ENCODE results near the gene OR8B8.
"Not testable (repeated sequence)": the region's sequence is repeated elsewhere in the genome, so short reads cannot be mapped to it uniquely, and the experiment has no call there.

The OR8B8 gene, protein sequence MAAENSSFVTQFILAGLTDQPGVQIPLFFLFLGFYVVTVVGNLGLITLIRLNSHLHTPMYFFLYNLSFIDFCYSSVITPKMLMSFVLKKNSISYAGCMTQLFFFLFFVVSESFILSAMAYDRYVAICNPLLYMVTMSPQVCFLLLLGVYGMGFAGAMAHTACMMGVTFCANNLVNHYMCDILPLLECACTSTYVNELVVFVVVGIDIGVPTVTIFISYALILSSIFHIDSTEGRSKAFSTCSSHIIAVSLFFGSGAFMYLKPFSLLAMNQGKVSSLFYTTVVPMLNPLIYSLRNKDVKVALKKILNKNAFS

DNA sequence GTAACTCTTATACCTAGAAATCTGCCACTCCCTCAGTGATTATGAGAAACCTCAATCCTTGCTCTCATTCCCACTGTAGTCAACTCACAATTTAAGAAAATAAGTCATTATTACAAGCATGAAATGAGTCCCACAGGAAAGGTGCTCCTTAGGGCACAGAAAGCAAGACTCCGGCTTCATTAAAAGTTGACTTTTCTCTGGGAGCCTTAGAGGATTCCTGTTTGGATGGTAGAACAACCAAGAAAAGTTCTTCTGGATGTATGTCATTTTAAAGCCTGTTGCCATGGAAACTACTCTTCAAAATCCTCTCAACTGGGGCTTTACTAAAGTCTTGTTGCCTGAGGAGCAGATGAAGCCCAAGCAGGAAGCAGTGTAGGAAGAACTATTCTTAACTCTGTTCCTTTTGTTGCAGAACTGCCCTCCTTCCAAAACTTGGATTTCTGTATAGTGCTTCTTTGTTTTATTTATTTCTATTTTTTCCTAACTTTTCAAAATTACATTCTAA, at the start of gene OR8B8:
Gene OR8B8, minus strand, starts transcription at position 51 of the 505 bp plus-strand sequence. CDS start 4,611 bp downstream, outside the sequence.
- DNase-seq, result no peak

DNA sequence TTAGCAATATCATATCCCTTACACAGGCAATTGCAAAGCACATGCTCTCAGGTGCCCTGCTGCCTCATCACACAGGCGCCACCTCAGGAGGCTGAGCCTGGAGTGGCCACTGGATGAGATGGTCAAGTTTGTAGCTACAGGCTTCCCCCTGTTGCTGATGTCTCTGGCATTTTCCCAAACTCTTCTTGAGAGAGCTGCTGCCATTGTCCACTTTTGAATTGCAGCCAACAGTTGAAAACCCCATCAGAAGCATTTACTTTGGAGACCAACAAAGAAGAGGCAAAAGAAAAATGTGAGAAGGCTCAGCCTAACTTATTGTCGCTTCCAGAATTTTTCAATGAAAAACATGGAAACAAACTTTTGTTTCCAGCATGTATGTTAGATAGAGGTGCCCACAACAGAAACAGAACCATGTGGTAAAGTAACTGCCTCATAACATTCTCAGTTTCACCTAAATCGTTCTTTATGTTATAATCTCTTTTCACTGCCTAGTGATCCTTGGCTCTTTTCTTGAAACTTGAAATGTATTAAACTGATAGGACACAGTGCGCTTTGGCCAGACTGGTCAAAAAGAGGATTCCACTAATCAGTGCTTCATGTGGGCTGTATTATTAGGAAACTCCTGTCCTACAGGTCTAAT, 47.6 kb upstream of the OR8B8 start:
- DNase-seq, result no peak

DNA sequence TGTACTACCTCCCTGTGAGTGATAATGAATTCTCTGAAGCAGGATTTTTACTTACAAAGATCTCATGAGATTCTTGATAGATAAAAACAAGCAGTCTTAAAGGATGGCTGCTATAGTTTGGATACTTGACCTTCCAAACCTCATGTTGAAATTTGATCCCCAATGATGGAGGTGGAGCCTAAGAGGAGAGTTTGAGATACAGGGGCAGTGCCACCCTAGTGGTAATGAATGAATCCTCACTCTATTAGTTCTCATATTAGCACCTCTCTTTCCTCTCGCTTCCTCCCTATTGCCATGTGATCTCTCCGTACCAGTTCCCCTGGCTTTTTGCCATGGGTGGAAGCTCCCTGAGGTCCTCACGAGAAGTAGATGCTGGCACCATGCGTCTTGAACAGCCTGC, 37.9 kb upstream of the OR8B8 start:
- DNase-seq, result no peak

DNA sequence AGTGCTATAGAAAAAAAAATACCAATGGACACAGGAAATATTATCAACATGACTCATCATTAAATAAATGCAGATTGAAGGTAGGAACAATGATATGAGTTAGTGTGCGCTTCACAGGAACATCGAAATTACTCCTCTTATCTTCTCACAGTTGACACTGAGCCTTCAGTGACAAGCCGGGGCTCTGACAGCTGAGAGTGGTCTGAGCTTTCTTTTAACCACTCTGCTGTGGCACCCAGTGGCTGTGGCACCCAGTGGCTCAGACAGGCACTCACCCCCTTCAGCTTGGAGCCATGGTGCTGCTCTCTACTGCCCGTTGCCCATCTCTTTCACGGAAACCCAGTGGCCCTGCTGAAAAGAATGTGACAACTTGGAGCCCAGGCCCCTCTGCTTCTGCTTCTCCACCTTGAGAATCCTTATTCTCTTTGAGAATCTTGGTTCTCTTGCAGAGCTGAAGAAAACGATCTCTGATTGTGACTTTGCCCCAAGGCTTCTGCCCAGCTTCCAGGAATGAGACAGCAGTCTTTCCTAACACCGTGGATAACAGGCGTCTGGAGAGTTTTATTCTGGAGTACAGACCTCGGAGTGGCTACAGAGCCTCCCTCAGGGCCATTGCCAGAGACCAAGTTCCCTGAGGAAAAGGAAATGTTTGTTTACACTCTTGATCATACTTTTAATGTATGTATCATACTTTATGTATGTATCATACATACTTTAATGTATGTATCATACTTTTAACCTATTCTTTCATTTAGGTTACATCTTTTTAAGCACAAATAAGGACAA, 37.1 kb upstream of the OR8B8 start:
- DNase-seq, result no peak

DNA sequence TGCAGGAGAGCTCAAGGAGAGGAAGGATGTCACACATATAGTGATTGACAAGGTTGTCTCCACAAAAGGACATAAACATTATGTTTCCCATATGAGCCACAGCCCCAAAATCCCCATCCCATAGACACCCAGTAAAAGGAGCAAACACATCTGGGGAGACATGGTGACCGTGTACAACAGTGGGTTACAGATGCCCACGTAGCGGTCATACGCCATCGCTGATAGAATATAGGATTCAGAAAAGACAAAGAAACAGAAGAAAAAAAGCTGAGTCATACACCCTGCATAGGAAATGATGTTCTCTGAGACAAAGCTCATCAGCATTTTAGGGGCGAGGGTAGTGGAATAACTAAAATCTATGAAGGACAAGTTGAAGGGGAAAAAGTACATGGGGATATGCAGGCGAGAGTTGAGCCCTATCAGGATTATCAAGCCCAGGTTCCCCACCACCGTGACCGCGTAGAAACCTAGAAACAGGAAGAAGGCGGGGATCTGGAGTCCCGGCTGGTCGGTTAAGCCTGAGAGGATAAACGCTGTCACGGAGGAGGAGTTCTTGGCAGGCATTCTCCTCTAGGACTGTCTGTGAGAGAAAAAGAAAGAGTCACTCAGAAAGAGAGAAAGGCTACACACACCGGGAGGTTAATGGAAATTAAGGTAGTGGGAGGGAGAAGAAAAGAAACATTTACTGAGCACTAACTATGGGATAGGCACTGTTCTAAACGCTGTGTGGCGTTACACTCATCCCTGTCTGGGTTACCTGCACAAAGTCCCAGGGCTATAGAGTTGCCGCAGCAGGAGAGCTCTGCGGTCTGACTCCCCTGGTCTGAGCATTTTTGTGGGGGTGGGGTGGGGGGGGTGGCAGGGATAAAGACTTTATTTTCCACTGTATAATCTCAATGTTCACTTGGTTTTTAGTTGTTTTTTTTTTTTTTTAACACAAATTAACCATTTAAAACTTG, 36.1 kb upstream of the OR8B8 start:
- no peak for DNase-seq

DNA sequence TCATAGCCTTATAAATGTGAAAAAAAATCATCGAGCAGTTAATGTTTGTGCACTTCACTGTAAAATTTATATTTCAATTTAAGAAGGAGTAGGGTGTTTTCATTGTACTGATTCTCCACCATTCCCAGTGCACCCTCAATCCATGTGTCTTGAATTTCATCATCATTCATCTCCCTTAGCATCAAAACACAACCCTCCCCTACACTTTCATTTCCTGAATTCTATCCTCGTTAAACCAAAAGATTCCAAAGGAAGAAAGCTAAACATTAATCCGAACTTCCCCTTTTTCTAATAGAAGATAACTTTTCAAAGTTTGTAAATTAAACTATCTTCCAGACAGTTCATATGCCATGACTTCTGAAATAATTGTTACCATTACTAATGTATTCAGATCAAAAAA, 34.1 kb upstream of the OR8B8 start:
- no peak for DNase-seq

DNA sequence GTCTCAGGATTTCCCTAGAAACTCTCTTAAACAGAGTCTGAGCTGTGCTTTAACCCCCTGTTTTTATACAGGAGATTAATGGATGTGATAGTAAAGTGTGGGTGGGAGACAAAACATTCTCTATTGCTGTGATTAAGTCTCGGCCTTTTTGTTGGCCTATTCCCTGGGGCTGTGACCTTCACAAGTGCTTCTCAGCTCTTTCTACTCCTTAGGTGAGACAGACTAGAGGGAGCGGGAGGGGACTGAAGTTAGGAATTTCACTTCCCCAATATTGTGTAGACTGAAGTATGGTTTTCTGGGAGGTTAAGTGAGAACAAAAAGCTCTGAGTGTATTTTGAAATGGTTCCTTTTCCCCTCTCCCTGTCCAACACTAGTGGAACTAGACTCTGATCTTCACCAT, 29.8 kb upstream of the OR8B8 start:
- no peak for DNase-seq

DNA sequence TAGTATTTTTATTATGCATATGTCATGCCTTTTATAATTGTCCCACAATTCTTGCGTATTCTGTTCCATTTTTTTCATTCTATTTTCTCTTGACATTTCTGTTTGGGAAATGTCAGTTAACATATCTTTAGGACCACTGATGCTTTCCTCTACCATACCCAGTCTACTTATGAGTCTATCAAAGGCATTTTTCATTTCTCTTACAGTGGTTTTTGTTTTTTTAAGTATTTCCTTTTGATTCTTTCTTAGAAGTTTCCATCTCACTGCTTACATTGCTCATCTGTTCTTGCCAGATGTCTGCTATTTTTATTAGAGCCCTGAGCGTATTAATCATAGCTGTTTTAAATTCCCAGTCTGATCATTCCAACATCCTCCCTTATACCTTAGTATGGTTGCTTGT, 29.3 kb upstream of the OR8B8 start:
- no peak for DNase-seq

DNA sequence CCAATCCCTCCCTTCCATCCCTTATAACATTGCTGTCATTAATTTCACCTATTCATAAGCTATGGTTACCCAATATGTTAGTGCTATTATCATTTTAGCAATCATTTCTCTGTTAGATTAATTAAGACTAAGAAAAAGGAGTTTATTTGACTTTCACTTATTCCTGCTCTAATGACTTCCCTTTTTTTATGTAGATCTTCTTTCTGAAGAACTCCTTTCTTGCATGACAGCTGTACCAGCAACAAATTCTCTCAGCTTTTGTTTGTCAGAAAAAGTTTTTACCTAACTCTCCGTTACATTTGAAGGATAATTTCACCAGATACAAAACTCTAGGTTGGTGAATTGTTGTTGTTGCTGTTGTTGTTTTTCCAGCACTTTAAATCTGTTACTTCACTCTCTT, 28.6 kb upstream of the OR8B8 start:
- DNase-seq, result no peak

DNA sequence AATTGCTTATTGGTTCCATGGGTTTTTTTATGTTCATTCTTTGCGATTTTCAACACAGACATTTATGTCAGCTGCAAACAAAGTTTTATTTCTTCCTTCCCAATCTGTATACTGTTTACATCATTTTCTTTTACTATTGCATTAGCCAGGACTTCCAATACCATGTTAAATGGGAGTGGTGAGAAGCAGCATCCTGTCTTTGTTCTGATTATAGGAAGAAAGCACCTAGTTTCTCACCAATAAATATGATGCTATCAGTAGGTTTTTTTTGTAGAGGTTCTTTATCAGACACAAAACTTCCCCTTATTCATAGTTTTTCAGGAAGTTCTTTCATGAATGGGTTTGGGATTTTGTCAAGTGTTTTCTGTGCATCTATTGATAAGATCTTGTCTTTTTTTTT, 28.0 kb upstream of the OR8B8 start:
- DNase-seq, result no peak

DNA sequence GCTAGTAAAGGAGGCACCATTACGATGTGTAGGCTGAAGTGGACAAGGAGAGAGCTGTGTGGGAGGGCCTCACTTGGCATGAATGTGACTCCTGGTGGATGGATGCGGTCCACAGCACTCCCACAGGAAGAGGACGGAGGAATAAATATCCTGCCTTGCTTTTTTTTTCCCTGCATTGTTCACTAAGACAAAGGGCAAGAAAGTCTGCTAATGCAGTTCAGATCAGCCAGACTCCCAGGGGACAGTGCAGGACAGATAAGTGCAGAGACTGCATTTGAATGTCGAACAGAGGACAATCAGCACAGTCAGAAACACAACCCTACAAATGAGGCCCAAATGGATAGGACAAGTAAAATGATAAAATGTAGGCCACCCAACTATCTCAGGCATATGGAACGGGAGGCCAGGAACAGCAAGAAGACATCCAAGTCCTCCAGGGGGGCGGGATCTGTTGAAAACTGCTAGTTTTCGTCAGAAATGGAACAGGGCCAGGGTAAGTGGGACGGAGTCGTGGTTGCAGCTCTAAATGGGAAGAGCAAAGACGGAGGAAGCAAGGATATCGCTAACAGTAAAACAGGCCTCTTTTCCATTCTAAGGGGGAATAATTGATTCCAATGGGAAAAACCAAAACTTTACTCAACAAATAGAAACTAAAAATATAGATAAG, 25.2 kb upstream of the OR8B8 start:
- DNase-seq, result no peak

DNA sequence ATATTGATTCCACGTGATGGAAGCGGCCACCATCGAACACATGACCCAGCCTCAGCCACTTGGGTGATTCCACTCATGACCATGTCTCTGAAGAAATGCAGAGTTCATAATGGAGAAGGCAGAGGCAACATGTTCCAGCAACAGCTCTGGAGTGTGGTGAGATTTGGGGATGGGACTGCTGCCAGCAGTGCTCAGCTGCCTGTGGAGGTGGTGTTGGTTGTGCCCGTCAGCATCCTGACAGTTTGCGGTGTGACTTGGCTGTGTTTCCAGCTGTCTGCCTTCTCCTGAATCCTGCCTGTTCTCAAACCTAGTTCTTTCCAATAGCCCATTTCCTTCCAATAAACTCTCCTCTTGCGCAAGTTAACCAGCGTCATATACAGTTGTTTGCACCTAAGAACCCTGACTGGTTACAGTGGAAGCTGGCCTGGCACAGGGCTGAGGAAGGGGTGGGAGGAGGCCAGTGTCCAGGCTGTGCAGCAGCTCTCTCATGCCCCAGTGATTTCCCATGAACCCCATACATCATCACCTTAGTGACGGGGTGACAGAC, 22.0 kb upstream of the OR8B8 start:
- DNase-seq, result no peak

DNA sequence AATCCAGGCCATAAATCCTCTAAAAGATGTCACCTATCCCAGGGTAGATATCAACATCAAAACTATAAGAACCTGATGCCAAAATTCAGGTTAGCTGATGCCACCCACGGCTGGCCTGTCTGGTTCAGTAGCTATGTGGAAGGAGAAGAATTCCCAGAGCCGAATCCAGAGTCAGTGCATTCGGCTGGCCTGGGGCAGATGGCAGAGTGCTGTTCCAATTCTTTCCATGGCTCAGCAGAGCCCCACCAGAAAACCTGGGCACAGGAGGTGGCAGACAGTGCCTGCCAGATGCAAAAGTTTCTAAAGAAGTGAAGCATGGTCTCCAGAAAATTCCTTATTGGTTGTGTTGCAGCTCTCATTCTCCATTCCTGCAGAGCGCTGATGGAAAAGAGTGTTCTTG, 19.9 kb upstream of the OR8B8 start:
- DNase-seq, result no peak

DNA sequence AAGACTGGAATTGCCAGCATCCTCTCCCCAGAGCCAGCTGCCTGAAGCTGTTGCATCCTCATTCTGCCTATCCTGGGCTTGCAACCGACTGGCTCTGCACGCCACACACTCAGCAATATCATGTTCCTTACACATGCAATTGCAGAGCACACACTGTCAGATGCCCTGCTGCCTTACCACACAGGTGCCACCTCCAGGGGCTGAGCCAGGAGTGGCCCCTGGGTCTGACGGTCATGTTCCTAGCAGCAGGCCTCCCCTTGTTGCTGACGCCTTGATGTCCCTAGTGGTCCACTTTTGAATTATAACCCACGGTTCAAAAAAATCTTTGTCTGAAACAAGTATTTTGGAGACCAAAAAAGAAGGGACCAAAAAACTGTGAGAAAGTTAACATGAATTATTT, 18.5 kb upstream of the OR8B8 start:
- no peak for DNase-seq

DNA sequence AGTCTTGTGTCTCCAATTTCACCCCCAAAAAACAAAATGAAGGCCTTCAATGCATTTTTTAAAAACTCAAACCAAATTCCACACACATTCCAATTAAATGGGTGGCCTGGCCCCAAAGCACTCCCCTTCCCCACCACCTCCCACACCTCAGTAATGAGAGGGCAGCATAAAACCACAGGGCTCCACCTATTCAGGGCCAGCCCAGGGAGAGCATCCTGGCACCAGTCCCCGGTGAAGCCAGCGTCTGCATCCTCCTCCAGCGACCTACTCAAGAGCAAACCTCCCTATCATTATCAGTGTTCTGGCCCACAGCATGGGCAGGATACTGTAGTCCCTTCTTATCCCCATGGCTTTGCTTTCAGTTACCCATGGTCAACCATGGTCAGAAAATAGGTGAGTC, 17.8 kb upstream of the OR8B8 start:
- DNase-seq, result no peak

DNA sequence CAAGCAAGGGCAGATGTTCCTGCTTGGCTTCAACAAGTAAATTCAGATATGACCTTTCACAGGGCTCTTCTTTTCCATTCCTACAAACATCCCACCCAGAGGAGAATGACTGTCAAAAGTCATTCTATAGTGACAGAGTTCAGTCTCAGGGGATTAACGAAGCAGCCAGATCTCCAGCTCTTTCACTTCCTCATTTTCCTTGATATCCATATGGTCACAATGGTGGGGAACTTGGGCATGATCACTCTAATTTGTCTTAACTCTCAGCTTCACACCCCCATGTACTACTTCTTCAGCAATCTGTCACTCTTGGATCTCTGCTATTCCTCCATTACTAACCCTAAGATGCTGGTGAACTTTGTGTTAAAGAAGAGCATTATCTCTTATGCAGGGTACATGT, 15.0 kb upstream of the OR8B8 start:
- DNase-seq, result no peak

DNA sequence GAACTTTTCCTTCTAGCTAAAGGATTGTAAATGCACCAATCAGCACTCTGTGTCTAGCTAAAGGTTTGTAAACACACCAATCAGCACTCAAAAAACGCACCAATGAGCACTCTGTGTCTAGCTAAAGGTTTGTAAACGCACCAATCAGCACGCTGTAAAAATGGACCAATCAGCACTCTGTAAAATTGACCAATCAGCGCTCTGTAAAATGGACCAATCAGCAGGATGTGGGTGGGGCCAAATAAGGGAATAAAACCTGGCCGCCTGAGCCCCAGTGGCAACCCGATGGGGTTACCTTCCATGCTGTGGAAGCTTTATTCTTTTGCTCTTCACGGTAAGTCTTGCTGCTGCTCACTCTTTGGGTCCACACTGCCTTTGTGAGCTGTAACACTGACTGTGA, 13.9 kb upstream of the OR8B8 start:
- DNase-seq, result not testable (repeated sequence)

DNA sequence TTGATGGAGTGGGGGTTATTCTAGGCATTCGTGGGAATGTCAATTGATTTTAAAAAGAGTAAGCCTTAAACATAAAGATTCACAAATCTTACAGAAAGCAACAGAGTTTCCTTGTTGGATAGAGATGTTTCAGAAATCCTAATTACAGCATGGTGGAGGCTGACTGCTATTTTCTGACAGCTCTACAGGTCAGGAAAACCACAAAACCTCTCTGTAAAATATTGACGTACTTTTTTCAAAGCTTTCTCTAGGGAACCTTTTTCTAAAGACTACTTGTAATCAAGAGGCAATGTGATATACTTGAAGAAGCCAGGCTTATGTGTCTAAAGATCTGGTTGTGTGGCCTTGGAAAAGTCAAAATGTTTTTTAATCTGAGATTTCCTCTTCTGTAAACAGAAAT, 9.1 kb upstream of the OR8B8 start:
- DNase-seq, result no peak

DNA sequence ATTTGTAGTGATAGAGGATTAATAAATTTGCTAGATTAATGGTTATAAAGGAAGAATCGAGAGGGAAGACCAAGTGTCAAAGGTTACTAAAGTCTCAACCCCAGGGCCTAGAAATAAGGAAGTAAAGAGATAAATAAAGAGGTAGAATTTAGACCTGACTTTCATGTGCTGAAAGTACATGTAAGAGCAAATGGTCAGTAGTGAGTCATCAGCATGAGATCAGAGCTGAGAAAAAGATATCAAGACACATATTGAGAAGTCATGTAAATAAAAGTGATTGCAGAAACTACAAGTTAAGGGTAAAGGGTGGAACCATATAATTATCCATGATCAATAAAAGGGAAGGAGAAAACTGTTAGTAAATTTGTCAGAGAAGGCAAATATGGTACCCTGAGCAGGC, 1.4 kb upstream of the OR8B8 start:
- no peak for DNase-seq

DNA sequence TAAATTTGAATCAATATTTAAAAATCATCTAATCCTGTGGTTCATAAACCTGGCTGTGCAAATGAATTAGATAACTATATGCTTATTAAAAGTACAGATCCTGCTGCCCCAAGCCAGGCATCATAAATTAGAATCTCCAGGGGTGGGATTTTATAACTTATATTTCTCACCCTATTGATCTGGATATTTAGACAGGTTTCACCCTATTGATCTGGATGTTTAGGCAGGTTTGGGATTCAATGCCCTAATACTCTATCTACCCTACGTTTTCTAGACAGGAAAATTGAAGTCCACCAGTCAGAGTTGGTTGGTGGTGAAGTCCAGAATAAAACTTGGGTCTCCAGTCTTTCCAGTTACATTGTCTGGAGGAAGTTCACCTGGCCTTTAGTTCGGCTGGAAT, 2.6 kb downstream of the OR8B8 start:
- no peak for DNase-seq

DNA sequence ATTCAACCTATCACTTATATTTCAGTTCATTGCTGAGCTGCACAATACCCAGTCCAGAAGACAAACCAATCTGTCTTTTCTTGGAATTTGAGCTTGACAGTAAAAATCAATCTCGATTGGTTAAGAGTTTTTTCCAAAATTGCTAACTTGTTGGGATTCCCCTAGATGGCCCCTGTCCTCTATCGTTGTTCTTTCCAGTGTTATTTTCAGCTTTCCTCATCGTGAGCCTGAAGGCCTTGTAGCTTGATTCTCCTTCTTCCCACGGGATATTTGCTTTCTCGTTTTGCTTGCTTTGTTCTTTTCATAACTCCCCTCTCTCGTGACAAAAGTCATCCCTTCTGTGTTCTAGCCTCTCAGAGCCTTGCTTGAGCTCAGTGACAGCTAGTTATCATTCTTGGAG, 3.1 kb downstream of the OR8B8 start:
- DNase-seq, result no peak

DNA sequence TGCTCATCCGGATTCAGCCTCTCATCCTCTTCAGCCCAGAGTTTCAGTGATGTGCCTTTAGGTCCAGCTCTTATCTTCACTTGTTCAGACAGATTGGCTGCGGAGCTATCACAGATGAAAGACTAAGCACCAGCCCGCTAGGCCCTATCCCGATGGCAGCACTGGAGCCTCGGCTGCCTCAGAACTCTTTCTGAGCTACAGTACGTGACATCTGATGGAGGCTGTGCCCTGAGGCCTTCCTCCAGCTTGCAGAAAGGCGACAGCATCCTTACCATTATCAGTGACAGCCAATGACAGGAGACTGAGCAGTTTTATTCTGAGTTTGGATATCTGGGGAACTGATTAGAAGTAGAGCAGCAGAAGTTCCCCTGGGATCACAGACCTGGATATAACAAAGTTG, 4.0 kb downstream of the OR8B8 start:
- no peak for DNase-seq
